Measurements from ENCODE around the gene SHKBP1.

DNA sequence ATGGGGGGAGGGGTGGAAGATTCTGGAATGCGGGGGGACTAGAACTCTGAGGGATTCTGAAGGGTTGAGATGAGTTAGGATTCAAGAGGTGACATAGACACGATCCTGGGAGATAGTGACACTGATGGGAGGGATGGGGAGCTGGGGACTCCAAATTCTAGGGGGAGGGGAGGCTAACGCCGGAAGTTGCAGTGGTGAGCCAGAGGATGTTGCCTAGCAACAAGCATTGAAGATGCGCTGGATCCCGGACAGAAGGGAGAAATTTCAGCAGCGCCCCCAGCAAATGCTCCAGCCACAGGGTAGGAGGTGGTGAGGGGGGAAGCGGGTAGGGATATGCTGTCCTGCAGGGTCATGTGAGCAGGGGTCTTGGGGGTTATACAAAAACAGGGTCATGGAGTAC is 17.6 kb downstream of the SHKBP1 start:
- TF ChIP-seq, protein P1, sequence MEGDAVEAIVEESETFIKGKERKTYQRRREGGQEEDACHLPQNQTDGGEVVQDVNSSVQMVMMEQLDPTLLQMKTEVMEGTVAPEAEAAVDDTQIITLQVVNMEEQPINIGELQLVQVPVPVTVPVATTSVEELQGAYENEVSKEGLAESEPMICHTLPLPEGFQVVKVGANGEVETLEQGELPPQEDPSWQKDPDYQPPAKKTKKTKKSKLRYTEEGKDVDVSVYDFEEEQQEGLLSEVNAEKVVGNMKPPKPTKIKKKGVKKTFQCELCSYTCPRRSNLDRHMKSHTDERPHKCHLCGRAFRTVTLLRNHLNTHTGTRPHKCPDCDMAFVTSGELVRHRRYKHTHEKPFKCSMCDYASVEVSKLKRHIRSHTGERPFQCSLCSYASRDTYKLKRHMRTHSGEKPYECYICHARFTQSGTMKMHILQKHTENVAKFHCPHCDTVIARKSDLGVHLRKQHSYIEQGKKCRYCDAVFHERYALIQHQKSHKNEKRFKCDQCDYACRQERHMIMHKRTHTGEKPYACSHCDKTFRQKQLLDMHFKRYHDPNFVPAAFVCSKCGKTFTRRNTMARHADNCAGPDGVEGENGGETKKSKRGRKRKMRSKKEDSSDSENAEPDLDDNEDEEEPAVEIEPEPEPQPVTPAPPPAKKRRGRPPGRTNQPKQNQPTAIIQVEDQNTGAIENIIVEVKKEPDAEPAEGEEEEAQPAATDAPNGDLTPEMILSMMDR (IDR thresholded peaks at IDR 0.05) = no peak
- TF ChIP-seq EZH2 (IDR thresholded peaks at IDR 0.05; ENCODE audit: borderline replicate concordance, insufficient read depth, low read depth, low read length, poor library complexity, severe bottlenecking) = no peak
